ENCODE data around the gene CCL28. TPM values are rescaled to one million over a fixed set of nuclear protein-coding genes. Genes with fewer than 3 reads are reported as not detected.

The CCL28 gene
- total RNA-seq, 4 donors from 2014 or later: 17.1 to 115 (median 86.4) TPM

- Histone ChIP-seq H3K27ac (no peak overlapping the region), H3K4me3 (no peak overlapping the region), H3K9me3 (no peaks in the 10 kb centered on the region), H3K27me3 (no peaks in the 10 kb centered on the region), H3K4me1 (no peaks in the 10 kb centered on the region), H3K36me3 (no peaks in the 10 kb centered on the region)
- in situ Hi-C loops (cut with MboI; ENCODE audit: low pct_ligation_motif_present in 1 of 4, low pct_unique_long_range_greater_than_20kb in 1 of 4, low sequenced_read_pairs in 3 of 4): no loop called here
- intact Hi-C loops (cut with DNase I; ENCODE audit: low total_unique reads): no loop called here
- TF ChIP-seq EP300 (IDR thresholded peaks at IDR 0.05; ENCODE audit: low read depth) (no peak), POLR2AphosphoS5 (IDR thresholded peaks at IDR 0.05) (no peak), POLR2A (IDR thresholded peaks at IDR 0.05) (no peak)
- TF ChIP-seq, protein P1, sequence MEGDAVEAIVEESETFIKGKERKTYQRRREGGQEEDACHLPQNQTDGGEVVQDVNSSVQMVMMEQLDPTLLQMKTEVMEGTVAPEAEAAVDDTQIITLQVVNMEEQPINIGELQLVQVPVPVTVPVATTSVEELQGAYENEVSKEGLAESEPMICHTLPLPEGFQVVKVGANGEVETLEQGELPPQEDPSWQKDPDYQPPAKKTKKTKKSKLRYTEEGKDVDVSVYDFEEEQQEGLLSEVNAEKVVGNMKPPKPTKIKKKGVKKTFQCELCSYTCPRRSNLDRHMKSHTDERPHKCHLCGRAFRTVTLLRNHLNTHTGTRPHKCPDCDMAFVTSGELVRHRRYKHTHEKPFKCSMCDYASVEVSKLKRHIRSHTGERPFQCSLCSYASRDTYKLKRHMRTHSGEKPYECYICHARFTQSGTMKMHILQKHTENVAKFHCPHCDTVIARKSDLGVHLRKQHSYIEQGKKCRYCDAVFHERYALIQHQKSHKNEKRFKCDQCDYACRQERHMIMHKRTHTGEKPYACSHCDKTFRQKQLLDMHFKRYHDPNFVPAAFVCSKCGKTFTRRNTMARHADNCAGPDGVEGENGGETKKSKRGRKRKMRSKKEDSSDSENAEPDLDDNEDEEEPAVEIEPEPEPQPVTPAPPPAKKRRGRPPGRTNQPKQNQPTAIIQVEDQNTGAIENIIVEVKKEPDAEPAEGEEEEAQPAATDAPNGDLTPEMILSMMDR (IDR thresholded peaks at IDR 0.05): no peak
- no peak for DNase-seq
Observed at GRCh38 chr5:43371821-43372220, 40.4 kb downstream of the CCL28 start.

GRCh38 chr5:43370352-43370751 is 41.8 kb downstream of the CCL28 start:
- in situ Hi-C loops (cut with MboI; ENCODE audit: low pct_ligation_motif_present in 1 of 4, low pct_unique_long_range_greater_than_20kb in 1 of 4, low sequenced_read_pairs in 3 of 4): no loop called here
- H3K36me3 ChIP-seq: no peaks in the 10 kb centered on the region
- WGBS, 2 donors (ENCODE audit: low coverage in 1 of 2): 90 to 97% methylated on average over 1 of the region's 1 CpG
- H3K4me3 ChIP-seq: no peak overlapping the region
- TF ChIP-seq, protein P1 (IDR thresholded peaks at IDR 0.05): no peak
- no peak for TF ChIP-seq POLR2A (IDR thresholded peaks at IDR 0.05)
- no peak for TF ChIP-seq EP300 (IDR thresholded peaks at IDR 0.05; ENCODE audit: low read depth)
- no peak for TF ChIP-seq POLR2AphosphoS5 (IDR thresholded peaks at IDR 0.05)
- H3K4me1 ChIP-seq: no peaks in the 10 kb centered on the region
- H3K27ac ChIP-seq: no peak overlapping the region
- intact Hi-C loops (cut with DNase I; ENCODE audit: low total_unique reads): no loop called here
- no peaks in the 10 kb centered on the region for H3K9me3 ChIP-seq
- DNase-seq: no peak
- H3K27me3 ChIP-seq: no peaks in the 10 kb centered on the region

GRCh38 chr5:43369651-43370050 is 42.5 kb downstream of the CCL28 start:
- Histone ChIP-seq H3K27ac (no peak overlapping the region), H3K36me3 (no peaks in the 10 kb centered on the region), H3K4me3 (no peak overlapping the region), H3K27me3 (no peaks in the 10 kb centered on the region), H3K4me1 (no peaks in the 10 kb centered on the region), H3K9me3 (no peaks in the 10 kb centered on the region)
- TF ChIP-seq EP300 (IDR thresholded peaks at IDR 0.05; ENCODE audit: low read depth): no peak
- TF ChIP-seq POLR2A (IDR thresholded peaks at IDR 0.05): no peak
- no peak for TF ChIP-seq POLR2AphosphoS5 (IDR thresholded peaks at IDR 0.05)
- TF ChIP-seq, protein P1 (IDR thresholded peaks at IDR 0.05): no peak
- intact Hi-C loops (cut with DNase I; ENCODE audit: low total_unique reads): no loop called here
- in situ Hi-C loops (cut with MboI; ENCODE audit: low pct_ligation_motif_present in 1 of 4, low pct_unique_long_range_greater_than_20kb in 1 of 4, low sequenced_read_pairs in 3 of 4): no loop called here
- DNase-seq: no peak

- DNase-seq: no peak
- in situ Hi-C loops (cut with MboI; ENCODE audit: low pct_ligation_motif_present in 1 of 4, low pct_unique_long_range_greater_than_20kb in 1 of 4, low sequenced_read_pairs in 3 of 4): no loop called here
Observed at GRCh38 chr5:43367909-43368669, 44.1 kb downstream of the CCL28 start.

More at GRCh38 chr5:43367909-43368669, 44.1 kb downstream of the CCL28 start:
- H3K36me3 ChIP-seq: no peaks in the 10 kb centered on the region
- H3K4me1 ChIP-seq: no peaks in the 10 kb centered on the region
- H3K4me3 ChIP-seq: no peak overlapping the region
- no peaks in the 10 kb centered on the region for H3K27me3 ChIP-seq
- TF ChIP-seq POLR2AphosphoS5 (IDR thresholded peaks at IDR 0.05): no peak
- TF ChIP-seq, protein P1 (IDR thresholded peaks at IDR 0.05): no peak
- no peak for TF ChIP-seq EP300 (IDR thresholded peaks at IDR 0.05; ENCODE audit: low read depth)
- TF ChIP-seq POLR2A (IDR thresholded peaks at IDR 0.05): no peak
- no peaks in the 10 kb centered on the region for H3K9me3 ChIP-seq
- intact Hi-C loops (cut with DNase I; ENCODE audit: low total_unique reads): no loop called here
- H3K27ac ChIP-seq: no peak overlapping the region
- WGBS, 2 donors (ENCODE audit: low coverage in 1 of 2): 90 to 91% methylated on average over 2 to 3 of the region's 3 CpGs

All from transverse colon (tissue), 4 donors.